ENCODE measurements around the gene FAM163A.

FAM163A gene

DNA sequence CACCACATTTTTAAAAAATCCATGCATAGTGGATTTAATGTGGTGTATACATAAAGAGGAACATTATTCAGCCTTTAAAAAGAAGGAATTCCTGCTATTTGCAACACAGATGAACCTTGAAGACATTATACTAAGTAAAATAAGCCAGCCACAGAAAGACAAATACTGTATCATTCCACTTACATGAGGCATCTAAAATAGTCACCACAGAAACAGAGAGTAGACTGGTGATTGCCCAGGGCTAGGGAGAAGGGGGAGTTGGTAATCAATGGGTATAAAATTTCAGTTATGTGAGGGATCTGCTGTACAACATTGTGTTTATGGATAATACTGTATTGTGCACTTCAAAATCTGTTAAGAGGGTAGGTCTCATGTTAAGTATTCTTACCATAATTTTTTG, 10.0 kb downstream of the FAM163A start:
- no peak for DNase-seq

GRCh38 chr1:179754041-179754624, 11.0 kb downstream of the FAM163A start:
- DNase-seq, result no peak

DNA sequence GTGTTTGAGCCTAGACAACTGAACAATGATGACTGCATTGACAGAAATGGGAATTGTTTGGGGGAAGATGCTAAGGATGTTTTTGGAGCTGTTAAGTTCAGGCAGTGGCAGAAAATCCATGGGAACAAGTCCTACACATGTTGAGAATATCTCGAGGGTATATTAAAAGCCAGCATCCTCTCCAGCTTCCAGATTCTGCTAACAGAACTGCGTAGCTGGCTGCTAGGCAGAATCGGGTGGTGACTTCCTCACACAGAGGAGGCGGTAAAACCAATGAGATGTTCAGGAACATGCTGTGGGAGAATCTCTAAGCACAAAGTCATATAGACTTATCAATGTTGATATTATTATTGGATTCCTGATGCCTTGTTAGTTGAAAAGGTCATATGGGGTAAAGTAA, 14.8 kb downstream of the FAM163A start:
- no peak for DNase-seq

- DNase-seq, result no peak
Measured at GRCh38 chr1:179760521-179760920, 17.4 kb downstream of the FAM163A start.

GRCh38 chr1:179761296-179761695, 18.2 kb downstream of the FAM163A start:
- no peak for DNase-seq

DNA sequence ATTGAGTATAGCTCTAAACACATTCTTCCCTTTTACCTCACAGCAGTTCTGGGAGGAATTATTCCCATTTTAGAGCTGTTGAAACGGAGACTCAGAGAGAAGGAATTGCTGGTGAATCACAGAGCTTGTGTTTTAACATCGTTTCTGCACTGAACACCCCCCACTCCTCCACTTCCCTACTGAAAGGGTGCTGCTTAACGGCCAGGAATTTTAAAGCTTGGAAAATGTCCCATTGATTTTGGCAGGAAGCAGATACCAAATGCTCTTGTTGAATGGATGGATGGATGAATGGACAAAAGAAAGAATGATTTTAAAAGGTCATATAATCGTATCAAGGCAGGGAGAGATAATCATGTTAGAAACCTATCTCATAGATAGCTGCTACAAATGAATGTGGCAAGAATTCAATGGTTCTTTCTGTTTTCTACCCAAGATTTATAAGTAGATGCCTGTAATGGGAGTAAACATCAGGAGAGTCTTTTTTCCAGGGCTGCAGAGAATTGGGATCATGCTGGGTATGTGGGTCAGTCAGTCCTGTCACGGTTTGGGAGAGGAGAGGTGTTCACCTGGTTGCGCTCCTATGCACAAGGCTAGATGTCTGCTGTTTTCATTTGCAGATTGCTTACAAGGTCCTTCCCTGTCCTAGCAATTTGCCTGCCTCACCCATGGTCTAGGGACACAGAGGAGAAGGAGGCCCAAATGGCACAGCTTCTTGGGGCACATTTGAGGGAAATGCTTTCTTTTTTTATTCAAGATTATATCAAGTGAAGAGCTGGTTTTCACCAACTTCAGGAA, 19.0 kb downstream of the FAM163A start:
- DNase-seq, result no peak

GRCh38 chr1:179767177-179767581, 24.1 kb downstream of the FAM163A start:
- DNase-seq, result no peak

- no peak for DNase-seq
Measured at GRCh38 chr1:179767996-179768395, 24.9 kb downstream of the FAM163A start.

GRCh38 chr1:179770887-179771502, 27.9 kb downstream of the FAM163A start:
- DNase-seq, result no peak

- DNase-seq, result no peak
Measured at GRCh38 chr1:179773264-179773663, 30.2 kb downstream of the FAM163A start.

DNA sequence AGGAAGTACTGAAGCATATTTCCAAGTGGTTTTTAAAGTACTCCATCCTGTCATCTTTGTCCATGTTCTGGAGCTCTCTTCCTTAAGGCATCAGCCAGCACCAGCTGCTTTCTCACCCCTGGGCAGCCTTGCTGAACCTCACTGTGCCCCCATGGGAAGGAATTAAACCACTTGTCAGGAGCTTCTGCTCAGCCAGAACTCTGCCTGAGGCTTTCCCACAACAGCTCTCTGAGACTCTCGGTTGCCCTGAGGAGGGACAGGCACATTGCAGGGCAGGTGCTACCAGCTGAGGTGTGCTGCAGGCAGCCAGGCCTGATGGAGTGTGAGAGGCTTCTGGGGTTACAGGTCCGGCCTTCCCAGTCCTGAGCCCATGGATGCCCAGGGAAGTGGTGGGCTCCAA, 30.9 kb downstream of the FAM163A start:
- no peak for DNase-seq

DNA sequence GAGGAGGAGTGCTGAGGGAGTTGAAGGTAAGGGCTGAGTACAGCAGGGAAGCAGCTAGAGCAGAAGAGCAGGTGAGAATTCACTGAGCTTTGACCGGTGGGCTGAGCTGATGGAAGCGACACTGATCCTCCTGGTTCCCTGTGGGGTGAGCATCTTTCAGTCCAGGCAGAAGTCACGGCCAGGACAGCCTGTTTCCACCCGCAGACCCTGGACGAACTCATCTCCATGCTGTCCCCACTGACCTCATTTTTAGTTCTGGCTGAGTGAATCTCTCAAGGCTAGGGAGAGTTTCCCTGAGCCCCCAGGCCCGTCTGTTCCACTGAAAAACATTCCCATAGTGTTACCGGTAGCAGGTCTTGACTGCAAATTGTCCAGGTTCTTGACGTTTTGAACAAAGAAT, 31.5 kb downstream of the FAM163A start:
- no peak for DNase-seq

GRCh38 chr1:179775009-179775408, 31.9 kb downstream of the FAM163A start:
- DNase-seq, result no peak

DNA sequence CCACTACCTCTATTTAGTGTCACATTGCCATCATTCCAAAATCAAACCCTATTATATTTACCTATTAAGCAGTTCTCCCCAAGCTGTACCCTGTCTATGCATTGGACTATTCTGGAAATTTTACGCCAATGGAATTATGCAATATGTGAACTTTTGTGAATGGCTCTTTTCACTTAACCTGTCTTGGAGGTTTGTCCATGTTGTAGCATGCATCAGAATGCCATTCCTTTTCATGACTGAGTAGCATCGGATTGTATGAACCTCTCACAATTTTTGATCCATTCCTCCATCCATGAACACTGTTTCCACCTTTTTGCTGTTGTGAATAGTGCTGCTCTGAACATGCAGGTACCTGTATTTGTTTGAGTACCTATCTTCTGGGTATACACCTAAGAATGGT, 33.7 kb downstream of the FAM163A start:
- DNase-seq, result no peak

DNA sequence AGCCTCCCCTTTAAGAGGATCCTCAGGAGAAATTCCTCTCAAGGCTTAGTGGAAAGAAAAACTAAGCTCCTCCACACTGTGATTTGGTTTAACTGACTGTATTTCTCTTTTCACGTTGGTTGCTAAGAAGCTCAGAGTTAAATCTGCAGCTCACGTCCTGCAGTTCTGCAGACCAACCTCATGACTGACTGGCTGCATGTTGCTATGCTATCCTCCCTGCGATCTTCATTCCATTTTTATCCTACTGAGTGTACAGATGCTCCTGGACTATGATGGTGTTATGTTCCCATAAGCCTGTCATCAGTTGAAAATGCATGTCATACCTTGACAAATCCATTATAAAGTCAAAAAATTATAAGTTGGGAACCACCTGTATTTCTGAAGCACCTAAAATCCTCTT, 34.6 kb downstream of the FAM163A start:
- DNase-seq, result no peak

DNA sequence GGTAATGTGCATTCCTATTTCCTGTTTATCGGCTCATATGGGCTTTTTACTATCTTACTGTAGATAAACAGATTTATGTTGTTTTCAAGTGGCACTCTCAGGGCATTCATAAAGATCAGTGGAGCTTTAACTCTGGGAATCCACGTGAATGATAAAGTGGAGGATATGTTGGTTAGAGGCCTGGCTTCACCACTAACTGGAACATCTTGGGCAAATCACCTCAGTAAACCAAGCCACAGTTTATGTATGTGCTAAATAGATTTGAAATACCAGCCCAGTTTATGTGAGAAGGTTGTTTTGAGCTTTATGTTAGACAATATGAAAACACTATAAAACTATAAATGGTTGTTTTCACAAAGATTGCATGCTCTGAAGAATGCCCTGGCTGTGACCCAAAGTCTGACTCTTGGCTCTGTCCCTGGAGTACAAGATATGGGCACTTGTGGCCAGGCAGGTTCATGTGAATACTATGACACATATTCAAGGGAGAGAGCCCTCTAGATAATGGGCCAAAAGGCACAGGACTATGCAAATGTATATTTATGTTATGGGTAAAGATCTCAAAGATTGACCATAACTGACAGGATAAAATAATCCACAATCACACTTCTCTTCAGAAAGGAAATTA, 36.7 kb downstream of the FAM163A start:
- DNase-seq, result no peak

- DNase-seq, result no peak
Measured at GRCh38 chr1:179781962-179782361, 38.9 kb downstream of the FAM163A start.

DNA sequence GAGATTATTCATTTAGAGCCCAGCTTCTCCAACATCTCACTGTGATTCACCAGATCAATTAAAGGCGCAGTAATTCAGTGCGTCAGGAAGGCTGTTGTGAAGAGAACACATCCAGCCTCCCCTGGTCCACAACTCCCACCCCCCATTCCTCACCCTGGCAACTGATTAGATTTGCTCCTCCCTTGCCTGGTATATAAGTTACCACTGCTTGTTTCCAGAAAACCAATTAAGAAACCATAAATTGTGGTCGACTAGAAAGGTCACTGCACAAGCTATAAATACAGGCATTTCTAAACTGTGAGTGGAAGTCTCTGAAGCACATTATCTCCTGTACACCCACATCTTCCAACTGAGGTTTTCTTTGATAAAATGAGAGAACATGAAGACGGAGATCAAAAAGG, 41.9 kb downstream of the FAM163A start:
- no peak for DNase-seq

- DNase-seq, result no peak
Measured at GRCh38 chr1:179785728-179786127, 42.6 kb downstream of the FAM163A start.

DNA sequence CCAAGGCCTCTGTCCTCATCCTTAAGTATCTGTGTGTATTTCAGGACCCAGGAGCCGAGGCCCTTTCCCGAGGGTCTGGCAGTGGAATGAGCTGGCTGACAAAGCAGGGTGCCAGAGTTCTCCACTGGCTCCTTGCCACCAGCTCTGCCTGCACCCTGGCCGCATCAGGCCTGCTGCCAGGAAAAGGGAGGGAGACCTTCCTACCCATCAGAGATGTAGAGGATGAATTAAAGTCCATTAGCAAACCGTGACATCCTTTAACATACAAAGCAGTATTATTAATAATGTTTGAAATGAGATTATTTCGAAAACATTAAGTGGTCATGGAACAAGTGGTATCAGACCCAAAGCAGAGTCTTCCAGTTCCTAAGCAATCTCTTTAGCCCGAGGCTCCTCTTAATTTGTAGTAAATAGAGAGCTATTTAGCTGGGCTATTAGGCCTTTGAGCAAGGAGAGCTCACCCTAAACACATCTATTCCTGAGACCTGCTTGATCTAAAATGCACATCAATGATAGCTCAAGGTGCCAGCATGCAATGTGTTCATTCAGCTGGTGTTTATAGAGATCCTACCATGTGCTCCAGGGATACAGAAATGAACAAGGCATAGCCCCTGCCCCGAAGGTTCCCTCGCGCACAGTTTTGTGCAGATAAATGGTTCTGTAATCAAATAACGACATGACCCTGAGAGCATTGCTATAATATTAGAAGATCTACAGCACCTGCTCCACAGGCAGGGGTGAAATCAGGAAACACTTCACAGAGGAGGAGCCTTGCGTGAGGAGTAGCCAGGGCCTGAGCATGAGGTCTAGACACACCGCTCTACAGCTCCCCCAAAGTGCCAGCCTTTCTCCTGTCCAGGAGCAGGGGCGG, 44.0 kb downstream of the FAM163A start:
- no peak for DNase-seq

- no peak for DNase-seq
Measured at GRCh38 chr1:179788259-179788658, 45.2 kb downstream of the FAM163A start.

- DNase-seq, result no peak
Measured at GRCh38 chr1:179793281-179793680, 50.2 kb downstream of the FAM163A start.

GRCh38 chr1:179794146-179794545, 51.1 kb downstream of the FAM163A start:
- no peak for DNase-seq
